Head of caudate nucleus (tissue), 42 donors: ENCODE data around the gene ALAD.

ENCODE experiments used
- DNase-seq, 42 donors: peaks; one replicate each; pipeline versions ENCODE4 v3.0.0 to v3.0.0-alpha.2; 2020 to 2021; ENCODE audit warnings: mixed read lengths in 7 of 42
- intact Hi-C: fragments of 100-400 bp; cut with DNase I; formaldehyde crosslinking; loops from one replicate; pipeline ENCODE4 v1.15.0; 2022

Gene ALAD

GRCh38 chr9:113356686-113357292, 44.3 kb downstream of the ALAD start:
- intact Hi-C loops: no loop called here
- peak in 36 of 42 donors; percentile 35 to 89 (median 63) for DNase-seq

GRCh38 chr9:113355040-113355596, 46.0 kb downstream of the ALAD start:
- intact Hi-C loops: no loop called here
- DNase-seq: peak in 1 of 42 donors; percentile 11

GRCh38 chr9:113352411-113352810, 48.7 kb downstream of the ALAD start:
- intact Hi-C loops: no loop called here
- DNase-seq: peak in 1 of 42 donors; percentile 0

GRCh38 chr9:113352006-113352405, 49.1 kb downstream of the ALAD start:
- no peak for DNase-seq
- intact Hi-C loops: no loop called here

- intact Hi-C loops: no loop called here
- DNase-seq: peak in 19 of 42 donors; percentile 17 to 72 (median 49)
Observed at GRCh38 chr9:113350937-113351336, 50.1 kb downstream of the ALAD start.

GRCh38 chr9:113350107-113350661, 50.9 kb downstream of the ALAD start:
- peak in 6 of 42 donors; percentile 13 to 35 (median 22) for DNase-seq
- intact Hi-C loops: no loop called here

GRCh38 chr9:113349445-113350094, 51.5 kb downstream of the ALAD start, which contains the start of gene BSPRY:
Gene BSPRY (plus strand): TSS chr9:113349541. CDS start chr9:113349580, 39 bp downstream.
- peak in 27 of 42 donors; percentile 11 to 70 (median 52) for DNase-seq
- intact Hi-C loops: no loop called here

GRCh38 chr9:113349066-113349444, 52.0 kb downstream of the ALAD start:
- intact Hi-C loops: no loop called here
- no peak for DNase-seq

- intact Hi-C loops: no loop called here
- DNase-seq: no peak
Observed at GRCh38 chr9:113348437-113348836, 52.6 kb downstream of the ALAD start.

- intact Hi-C loops: no loop called here
Observed at GRCh38 chr9:113345671-113346070, 55.4 kb downstream of the ALAD start.

GRCh38 chr9:113345190-113345589, 55.9 kb downstream of the ALAD start:
- intact Hi-C loops: no loop called here
- peak in 12 of 42 donors; percentile 22 to 70 (median 36) for DNase-seq

More at GRCh38 chr9:113345671-113346070, 55.4 kb downstream of the ALAD start:
- DNase-seq: no peak

- peak; percentile 49 to 98 (median 84) for DNase-seq
- intact Hi-C loops: no loop called here
Observed at GRCh38 chr9:113343732-113344231, 57.3 kb downstream of the ALAD start.

GRCh38 chr9:113341712-113342410, 59.2 kb downstream of the ALAD start:
- intact Hi-C loops: loop anchor here (2.0 kb wide), 1 partner anchor 59 kb away; the partner anchor contains the start of gene ALAD
- peak in 2 of 42 donors; percentile 35 to 68 for DNase-seq

GRCh38 chr9:113340011-113340699, 60.9 kb downstream of the ALAD start, which contains the start of gene WDR31:
Gene WDR31 (minus strand): TSS chr9:113340275. CDS start chr9:113332022, 8,253 bp downstream.
- intact Hi-C loops: loop anchor here (2.0 kb wide), 1 partner anchor 61 kb away; the partner anchor contains the start of gene ALAD
- peak; percentile 82 to 97 (median 91) for DNase-seq

- DNase-seq: no peak
- intact Hi-C loops: no loop called here
Observed at GRCh38 chr9:113337714-113338113, 63.4 kb downstream of the ALAD start.
